GM19438 (cell line): ENCODE measurements around the gene KCNIP4.

ENCODE experiments used
- ATAC-seq: cut with Tn5 transposase; IDR thresholded peaks from one replicate; pipeline ENCODE4 v1.9.1; 2021; ENCODE audit warnings: low read depth; ENCODE audit not compliant: unreplicated experiment

The KCNIP4 gene

DNA sequence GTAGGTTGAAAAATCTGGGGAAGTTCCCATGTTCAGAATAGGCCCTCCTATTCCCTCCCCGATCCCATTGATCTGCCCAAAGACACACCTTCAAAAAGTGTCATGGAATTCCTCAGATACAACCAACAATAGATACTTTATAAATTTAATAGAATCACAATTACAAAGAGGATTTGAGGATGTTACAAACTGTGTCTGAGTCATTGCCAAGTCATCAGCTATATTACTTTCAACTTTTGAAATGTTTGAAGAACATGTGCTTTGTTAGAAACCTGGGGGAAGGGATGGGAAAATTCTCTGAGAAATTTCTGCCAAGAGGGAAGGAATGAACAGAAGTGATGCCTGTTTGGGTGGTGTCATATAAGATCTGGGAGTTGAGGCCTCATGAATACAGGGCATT lies 46.7 kb downstream of the KCNIP4 start:
- ATAC-seq: no peak

DNA sequence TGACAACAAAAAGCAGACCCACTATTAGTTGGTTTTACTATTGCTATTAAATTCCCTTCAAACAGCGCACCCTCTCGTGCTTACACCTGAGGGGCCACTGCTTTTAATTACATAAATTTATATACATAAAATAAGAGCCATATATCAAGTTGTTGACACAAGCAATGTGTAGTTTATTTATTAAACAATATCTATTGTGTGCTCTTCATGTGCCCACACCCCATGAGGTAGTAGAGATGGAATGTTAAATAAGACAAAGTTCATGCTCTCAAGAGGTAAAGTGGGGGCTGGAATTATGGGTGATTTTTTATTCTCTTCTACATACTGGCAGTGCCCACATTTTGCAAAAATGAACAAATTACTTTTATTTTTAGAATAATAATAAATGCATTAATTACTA lies 47.3 kb downstream of the KCNIP4 start:
- ATAC-seq: no peak

DNA sequence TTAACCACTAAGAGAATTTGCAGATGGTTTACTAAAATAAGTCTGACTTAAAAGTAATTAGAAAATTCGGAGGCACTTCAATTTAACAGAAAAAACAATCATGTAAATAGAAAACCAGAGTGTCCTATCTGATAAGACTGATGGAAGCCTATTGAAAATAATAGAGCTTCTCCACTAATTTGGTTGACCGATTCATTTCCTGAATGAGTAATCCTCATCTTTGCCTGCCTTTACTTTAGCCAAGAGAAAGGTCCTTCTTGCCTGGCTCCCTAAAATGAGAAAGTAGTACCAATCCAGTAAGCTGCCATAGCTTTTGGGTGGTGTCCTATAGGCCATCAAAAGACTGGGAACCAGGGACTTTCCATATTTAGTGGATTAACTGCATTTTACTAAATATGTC lies 48.4 kb downstream of the KCNIP4 start:
- no peak for ATAC-seq

DNA sequence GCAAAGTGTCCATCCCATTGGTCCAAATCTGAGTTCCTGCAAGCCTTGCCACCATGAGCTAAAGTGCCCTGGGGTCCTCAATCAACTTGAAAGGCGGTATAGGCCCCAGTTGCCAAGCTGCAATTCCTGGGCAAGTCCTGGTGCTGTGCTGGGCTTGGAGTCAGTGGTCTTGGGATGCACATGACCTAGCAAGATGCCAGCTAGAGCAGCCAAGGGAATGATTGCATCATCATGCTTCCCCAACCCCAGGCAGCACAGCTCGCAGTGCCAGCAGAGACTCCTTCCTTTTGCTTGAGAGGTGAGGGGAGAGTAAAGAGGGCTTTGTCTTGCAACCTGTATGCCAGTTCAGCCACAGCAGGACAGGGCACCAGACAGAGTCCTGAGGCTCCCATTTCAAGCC lies 50.5 kb downstream of the KCNIP4 start:
- no peak for ATAC-seq

DNA sequence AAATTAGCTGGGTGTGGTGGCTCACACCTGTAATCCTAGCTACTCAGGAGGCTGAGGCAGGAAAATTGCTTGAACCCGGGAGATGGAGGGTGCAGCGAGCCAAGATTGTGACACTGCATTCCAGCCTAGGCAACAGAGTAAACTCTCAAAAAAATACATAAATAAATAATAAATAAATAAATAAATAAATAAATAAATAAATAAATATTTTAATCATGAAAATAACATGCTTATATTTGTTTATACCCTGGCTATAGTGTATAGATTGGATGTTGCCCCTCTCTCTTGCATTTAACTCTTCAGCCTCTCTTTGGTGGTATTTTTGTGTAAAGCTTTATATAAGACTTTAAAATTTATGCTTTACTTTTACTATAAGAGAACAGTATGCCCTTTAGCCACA lies 51.8 kb downstream of the KCNIP4 start:
- no peak for ATAC-seq

DNA sequence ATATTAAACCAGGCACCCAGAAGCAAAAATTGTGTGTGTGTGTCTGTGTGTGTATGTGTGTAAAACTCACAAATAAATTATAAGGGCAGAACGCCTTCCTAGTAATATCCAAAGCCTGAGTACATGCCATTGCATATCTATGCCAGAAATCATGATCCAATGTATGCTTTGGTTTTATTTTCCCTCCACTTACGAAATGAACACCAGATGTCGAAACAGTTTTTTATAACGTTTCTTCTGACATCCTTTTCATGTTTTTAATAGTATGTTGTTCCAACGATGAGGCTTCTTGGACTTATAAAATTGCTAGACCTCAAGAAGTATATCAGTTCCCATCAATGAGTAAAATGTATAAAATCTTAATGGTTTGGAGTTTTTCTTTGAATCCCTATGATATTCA lies 55.4 kb downstream of the KCNIP4 start:
- no peak for ATAC-seq

DNA sequence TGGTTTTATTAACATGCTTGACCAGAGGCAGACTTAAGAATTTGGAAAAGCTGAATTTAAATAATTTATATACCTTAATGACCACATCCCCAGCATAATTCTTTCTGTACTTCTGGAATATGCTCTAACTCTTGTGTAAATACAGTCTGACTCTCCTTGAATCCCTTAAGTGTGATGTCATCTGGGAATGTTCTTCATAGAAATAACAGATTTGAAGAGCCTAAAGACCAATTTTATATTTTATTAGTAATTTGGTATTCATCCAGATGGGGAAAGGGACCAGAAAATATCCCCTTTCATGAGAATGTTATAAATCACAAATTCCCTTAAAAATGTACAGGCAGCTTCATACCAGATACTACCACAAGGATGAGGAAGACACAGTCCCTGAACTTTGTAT lies 58.3 kb downstream of the KCNIP4 start:
- ATAC-seq: no peak

DNA sequence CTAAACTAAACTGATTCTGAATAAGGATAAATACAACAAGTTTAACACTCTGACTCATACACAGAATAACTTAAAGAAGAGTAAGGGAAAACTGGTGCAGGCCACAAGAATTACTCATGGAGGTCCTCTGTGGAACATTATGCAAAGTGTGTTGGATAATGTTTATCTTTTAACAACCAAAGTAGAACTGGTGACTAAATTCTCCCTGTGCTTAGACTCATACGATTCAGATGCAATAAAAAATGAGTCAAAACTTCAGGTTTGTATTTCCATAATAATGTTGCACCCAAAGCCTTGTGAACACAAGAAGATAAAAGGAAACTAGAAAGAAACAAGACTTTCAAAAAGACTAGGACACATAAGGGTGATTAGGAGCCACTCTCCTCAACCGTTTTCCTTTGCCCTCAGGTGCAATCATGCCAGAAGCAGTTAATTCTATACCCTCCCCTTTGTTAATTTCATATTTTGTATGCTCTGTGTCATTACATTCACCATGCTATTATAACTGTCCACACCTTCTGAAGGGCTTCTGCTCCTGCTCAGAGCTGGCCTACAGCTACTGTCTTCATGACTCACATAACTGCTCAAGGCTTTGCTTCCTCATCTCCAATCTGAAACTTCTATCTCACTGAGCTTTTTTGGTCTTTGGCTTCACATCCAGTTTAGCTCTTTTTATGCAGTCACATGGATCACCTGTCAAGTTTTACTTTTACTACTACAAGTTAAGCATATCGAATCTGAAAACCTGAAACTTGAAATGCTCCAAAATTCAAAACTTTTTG lies 60.2 kb downstream of the KCNIP4 start:
- no peak for ATAC-seq

DNA sequence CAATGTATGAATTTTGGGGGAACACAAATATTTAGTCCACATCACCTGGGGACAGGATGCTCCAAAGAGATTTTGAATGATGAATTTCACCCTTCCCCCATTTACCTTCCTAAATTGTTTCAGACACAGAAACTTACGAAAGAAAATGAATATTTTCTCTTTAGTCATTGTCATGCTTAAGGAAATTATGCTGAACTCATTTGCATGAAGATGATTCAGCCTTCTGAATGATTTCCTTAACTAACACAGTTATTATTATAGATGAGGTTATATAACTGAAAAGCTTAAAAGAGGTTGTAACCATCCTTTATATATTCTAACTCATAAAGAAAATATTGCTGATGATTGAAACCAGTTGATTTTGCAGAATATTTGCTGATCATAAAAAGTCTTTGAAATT lies 61.1 kb downstream of the KCNIP4 start:
- no peak for ATAC-seq

DNA sequence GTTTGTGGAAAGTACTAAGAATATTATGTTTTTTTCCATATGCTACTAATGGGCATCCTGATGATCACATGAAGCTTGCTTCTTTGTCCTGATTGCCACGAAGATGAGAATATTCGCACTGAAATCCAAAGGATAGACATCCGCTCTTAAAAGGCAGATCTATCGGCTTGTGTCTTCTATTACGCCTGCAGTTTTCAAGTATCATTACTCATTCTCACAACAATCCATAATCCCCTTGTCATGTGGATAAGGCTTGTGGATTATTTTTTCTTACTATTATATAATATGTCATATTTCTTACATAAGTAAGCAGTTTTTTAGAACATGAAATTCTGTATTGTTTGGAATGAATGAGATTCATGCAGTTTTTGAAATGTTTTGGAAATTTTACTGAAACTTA lies 62.8 kb downstream of the KCNIP4 start:
- no peak for ATAC-seq

DNA sequence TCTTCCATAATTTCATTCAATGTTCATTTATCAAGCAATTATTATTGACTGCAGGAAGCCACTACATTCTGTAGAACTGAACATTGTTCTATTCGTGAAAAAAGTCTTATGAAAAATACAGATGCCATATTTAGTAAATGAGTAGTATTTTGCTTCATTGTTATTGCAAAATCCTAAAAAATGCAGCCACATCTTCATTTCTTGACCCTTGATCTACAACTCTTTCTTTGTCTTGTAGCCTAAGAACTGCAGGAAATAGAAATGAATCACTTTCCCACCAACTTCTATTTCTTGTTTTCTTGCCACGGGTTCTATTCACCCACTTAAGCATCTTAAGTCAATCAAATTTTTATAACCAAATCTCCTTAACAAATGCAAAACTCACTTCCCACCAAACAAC lies 63.3 kb downstream of the KCNIP4 start:
- no peak for ATAC-seq

DNA sequence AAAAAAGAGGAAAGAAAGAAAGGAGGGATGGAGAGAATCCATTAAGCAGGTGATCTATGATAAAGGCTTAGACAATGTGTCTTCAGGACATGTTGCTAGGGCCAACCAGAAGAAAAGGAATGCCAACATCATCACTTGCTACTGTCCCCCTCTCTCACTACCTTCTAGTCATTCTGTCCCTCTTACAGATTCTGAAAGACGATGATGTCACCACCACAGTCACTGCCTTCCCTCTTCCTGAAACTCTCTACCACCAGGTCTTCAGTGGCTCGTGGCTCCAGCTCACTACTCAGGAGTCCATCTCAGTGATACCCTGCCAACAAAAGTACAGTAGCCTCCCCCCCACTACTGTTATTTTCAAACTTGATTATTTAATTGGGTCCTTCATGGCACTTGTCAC lies 64.0 kb downstream of the KCNIP4 start:
- no peak for ATAC-seq

DNA sequence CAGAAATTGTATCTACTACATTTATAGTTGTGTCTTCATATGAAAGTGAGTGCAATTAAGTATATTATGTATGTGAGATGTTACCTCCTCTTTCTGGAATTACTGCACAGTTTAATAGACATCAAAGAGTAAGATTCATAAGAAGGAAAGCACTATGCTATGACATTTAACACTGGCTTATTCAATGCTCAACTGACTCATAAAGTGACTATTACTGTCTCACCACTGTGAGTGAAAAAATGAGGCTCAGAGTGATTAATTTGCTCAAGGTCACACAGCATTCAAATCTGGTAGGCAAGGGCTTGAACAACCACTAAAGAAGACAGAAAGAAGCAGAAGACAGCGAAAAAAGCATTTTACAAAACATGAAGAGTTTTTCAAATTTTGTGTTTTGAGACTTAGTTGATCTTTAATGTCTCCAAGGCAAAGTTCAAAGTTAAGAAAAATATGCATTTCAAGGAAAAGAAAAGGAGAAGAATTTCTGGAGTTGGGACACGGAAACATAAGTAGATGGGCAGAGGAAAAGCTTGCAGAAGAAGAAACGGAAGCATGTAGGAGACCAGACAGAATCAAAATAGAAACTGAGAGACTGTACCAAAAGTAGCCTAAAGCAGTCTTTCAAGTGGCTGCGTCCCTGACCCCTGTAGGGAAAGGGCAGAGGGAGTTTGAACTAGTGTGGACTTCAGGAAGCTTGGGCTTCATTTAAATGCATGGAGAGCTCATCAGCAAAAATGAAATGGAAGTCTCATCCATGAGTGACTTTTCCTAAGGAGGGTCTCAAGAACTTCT lies 66.3 kb downstream of the KCNIP4 start:
- ATAC-seq: no peak

DNA sequence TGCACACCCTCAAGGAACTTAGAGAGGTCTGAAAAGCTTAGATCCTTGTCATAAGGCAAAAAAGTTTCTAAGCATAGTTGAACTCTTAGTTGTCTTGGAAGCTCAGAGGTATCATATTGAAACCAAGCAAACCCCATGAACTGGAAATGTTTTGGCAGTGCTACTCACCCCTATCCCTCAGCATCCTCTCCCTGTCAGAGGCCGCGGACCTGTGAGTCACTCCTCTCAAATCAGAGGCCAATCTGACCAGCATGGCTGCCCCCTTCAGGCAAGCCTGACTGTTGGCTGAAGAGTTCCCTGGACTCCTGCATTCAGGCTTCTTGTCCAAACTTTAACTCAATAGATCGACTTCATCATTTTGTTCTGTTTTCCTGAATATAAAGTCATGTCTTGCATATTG lies 69.4 kb downstream of the KCNIP4 start:
- no peak for ATAC-seq

DNA sequence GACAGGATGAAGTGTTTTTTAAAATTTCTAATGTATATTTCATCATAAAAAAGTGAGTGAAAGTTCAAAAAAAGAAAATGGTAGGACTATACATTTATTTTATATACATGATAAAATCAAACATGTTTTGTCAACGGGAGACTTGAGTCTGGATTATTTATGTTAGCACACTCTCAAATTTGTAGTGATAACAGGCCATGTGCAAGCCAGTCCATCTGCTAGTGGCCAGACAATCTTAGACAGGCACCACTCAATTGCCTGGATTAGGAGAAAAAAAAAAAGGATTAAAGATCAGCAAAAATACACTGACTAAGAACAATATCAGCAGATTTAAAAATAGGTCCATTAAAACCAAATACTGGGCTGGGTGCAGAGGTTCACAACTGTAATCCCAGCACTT lies 71.9 kb downstream of the KCNIP4 start:
- ATAC-seq: no peak

DNA sequence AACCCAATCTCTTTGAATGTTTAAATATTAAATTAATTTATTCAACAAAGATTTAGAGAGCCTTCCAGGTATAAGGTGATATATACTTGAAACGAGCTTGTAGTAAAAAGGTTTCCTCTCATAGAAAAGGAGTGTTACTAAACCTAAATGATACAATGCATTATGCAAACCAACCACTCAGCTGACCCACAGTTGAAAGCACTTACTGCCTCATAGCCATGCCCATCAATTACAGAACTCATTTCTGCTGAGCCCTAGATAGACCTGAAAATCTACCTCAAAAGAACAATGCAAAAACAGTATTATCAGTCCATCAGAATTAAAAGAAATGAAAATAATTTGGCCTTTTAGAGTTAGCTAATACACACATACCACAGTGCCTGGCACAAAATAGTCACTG lies 75.4 kb downstream of the KCNIP4 start:
- no peak for ATAC-seq

DNA sequence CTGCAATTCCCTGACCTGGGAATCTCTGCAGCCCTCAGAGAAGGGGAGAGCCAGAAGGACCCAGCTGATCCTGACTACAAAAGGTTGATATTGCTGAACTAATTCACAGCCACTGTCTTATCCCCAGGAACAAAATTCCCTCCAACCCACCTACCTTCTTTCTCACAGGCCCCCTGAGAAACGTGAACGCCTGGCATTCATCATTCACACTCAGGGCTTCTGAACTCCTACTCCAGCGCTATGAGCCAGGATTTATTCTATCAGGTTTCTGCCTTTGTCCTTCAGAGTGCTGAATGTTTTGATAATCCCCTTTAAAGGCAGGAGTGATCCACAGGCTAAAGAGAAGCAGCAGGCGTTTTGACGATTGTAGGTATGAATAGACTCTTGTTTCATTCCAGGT lies 76.5 kb downstream of the KCNIP4 start:
- no peak for ATAC-seq

DNA sequence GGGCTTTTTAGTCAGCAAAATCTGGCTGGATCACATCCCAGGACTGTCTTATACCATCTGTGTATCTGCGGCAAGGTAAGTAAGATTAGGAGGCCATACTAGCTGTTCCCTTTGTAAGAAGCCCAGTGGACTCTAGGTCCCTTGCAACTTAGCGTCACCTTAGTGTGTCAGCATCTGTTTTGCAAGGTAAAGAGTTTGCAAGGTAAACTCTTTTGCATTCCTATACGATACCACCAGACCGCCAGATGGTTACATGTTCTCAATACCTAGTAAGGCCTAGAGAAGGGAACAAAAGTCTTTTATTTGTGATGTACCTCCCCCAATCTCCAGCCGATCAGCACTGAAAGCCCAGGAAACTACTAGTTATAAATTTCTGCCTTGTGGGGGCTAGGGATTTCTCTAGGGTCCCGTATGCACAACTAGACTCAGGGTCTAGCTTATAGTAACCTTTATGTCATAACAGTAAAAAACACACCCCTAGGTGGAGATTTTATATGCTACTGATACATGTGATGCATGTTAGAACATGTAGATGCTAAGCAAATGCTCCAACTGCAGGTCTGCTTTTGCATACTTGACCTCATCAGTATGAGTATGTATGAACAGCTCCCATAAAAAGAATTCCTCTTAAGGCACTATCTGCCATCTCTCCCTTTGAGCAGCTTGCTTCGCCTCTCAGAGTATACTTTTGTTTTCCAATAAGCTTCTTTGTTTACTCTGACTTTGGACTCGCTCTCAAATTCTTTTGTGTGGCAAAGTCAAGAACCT lies 78.4 kb downstream of the KCNIP4 start:
- no peak for ATAC-seq

DNA sequence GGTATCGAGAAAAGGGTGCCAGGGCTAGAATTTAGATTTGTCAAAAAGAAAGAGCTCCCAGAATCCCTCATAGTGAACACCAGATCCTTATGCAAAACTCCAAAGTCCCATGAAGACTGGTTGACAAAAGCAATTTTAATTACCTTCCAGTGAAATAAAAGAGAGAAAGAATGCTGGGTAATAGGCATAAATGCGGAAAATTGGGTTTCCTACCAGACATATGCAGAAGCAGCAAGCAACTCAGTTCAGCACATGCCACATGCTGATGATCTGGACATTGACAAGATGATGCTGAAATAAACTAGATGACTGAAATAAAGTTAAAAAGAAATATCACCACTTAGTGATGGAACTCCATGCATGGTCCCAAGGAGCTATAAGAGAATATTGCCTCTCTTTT lies 83.9 kb downstream of the KCNIP4 start:
- no peak for ATAC-seq

DNA sequence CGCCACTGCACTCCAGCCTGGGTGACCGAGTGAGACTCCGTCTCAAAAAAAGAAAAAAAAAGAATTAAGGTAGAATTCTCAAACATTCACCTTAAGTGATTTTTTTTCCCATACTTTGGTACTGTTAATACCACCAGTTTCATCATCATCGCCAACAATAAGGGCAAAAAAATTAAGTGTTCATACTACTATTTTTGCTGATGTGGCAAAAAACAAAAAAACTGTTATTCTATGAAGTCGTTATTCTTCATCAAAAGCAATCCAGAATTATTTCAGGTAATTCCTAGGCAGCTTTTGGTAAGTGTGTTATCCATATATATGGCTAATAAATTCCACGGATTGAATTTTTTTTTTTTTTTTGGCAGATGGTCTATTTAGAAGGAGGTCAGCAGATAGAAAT lies 85.7 kb downstream of the KCNIP4 start:
- no peak for ATAC-seq

DNA sequence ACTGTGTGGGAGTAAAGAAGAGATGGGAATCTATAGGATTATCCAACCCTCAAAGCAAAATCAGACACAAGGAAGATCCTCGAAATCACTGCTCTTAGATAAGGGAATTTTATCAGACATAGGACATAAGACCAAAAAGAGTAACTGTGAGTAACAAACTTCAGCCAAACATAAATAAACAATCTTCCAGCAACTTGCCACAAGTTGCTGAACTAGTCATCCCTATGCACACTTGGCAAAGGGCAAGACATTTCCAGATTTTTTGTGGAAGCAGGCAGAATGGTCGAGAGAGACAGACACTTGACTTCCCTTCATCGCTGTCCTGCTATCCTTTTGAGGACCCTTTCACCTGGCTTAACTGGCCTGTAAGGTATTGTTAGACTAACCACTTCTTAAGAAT lies 89.6 kb downstream of the KCNIP4 start:
- ATAC-seq: no peak
